AG04450 (cell line): ENCODE results near the gene ADAMTS2. TPM values are rescaled to one million over a fixed set of nuclear protein-coding genes. Genes with fewer than 3 reads are reported as not detected.

Source experiments
- CTCF ChIA-PET: fragments of 300-600, 350-600 bp; formaldehyde crosslinking; extraction: SDS; loops from one replicate; lab custom pipeline; 2022; ENCODE audit warnings: antibody characterized with exemption, inconsistent platforms; lab: Charles Lee
- POLR2A ChIA-PET: fragments of 350-600 bp; formaldehyde crosslinking; extraction: SDS; loops from one replicate; lab custom pipeline; 2021; ENCODE audit warnings: antibody characterized with exemption, inconsistent platforms; lab: Yijun Ruan, JAX
- DNase-seq: peaks from one replicate; pipeline ENCODE4 v3.0.0-alpha.2; 2011; ENCODE audit warnings: low read depth, low spot score
- H3K27ac ChIP-seq: one replicate; pipeline ENCODE4 v1.5.1; 2012; ENCODE audit warnings: low read depth, low read length, control low read depth
- H3K27me3 ChIP-seq: one replicate; pipeline ENCODE4 v1.6.0; 2012; ENCODE audit warnings: low read length; ENCODE audit not compliant: control insufficient read depth, insufficient read depth
- H3K4me3 ChIP-seq: 2 replicates; pipeline ENCODE4 v1.5.1; 2011; ENCODE audit warnings: mild to moderate bottlenecking, low read depth, low read length, control low read depth
- H3K9me3 ChIP-seq: 2 replicates; pipeline ENCODE4 v1.5.1; 2012; ENCODE audit warnings: low read length; ENCODE audit not compliant: control insufficient read depth, insufficient read depth
- polyA plus RNA-seq: library from polyadenylated mRNA; depleted of rRNA; stranded (reverse); fragments of >200 nt; gene quantifications from 2 replicates; pipeline ENCODE4 v1.2.3, GENCODE V29; 2011
- TF ChIP-seq, protein P1 (sequence below): IDR thresholded peaks from 2 replicates; pipeline ENCODE4 v1.5.1; 2011; ENCODE audit warnings: low read depth, low read length, control low read depth, inconsistent platforms

Gene ADAMTS2
- polyA plus RNA-seq, 1 experiment: 22.6 TPM

- Histone ChIP-seq H3K27ac (no peak overlapping the region), H3K4me3 (no peak overlapping the region), H3K27me3 (no peaks in the 10 kb centered on the region), H3K9me3 (peaks cover 16% of the 10 kb centered on the region)
- CTCF ChIA-PET: no interaction called here
- POLR2A ChIA-PET: no interaction called here
- DNase-seq: no peak
- TF ChIP-seq, protein P1, sequence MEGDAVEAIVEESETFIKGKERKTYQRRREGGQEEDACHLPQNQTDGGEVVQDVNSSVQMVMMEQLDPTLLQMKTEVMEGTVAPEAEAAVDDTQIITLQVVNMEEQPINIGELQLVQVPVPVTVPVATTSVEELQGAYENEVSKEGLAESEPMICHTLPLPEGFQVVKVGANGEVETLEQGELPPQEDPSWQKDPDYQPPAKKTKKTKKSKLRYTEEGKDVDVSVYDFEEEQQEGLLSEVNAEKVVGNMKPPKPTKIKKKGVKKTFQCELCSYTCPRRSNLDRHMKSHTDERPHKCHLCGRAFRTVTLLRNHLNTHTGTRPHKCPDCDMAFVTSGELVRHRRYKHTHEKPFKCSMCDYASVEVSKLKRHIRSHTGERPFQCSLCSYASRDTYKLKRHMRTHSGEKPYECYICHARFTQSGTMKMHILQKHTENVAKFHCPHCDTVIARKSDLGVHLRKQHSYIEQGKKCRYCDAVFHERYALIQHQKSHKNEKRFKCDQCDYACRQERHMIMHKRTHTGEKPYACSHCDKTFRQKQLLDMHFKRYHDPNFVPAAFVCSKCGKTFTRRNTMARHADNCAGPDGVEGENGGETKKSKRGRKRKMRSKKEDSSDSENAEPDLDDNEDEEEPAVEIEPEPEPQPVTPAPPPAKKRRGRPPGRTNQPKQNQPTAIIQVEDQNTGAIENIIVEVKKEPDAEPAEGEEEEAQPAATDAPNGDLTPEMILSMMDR: no peak
These were observed 181.8 kb downstream of the ADAMTS2 start for GRCh38 chr5:179163236-179164155.

DNA sequence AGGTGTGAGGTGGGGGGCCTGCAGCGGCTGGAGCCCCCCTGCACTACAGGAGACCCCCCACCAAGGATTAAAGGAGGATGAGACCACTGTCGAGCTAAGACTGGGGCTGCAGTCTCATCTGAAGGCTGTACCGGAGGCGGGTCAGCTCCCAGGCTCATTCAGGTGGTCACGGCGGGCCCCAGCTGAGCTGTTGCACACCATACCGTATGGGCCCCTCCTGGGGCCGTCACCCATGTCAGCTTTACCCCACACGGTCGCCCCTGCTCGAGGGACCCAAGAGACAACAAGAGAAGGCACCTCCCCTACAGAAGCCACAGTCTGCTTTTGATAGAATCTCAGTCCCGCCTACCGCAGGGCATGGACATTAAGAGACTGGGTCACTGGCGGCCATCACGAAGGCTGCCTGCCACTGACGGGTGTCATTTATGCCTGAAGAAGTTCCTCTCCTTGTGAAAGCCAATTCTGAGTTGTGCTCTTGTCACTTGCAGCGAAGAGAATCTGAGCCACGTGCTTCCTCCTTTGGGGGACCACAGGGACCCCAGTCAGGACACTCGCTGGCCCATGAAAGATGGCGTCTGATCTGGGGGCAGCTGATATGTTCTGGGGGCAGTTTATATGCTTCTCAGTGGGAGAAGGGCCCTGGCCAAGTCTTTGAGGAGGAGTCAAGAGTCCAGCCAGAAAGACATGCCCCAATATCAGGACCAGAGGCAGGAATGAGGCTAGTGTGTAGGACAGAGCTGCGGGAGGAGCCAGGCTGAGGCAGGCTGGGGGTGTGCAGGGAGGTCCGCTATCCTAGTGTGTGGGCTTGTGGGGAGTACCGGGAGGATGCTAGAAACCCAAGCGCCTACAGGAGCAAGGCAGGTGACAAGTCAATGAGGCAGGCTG lies 182.7 kb downstream of the ADAMTS2 start:
- ChIA-PET CTCF (no interaction called here), POLR2A (no interaction called here)
- H3K9me3 ChIP-seq: peaks cover 18% of the 10 kb centered on the region
- no peaks in the 10 kb centered on the region for H3K27me3 ChIP-seq
- H3K27ac ChIP-seq: no peak overlapping the region
- DNase-seq: no peak
- H3K4me3 ChIP-seq: no peak overlapping the region
- TF ChIP-seq, protein P1: no peak

- Histone ChIP-seq H3K4me3 (no peak overlapping the region), H3K27ac (no peak overlapping the region), H3K27me3 (no peaks in the 10 kb centered on the region), H3K9me3 (peaks cover 18% of the 10 kb centered on the region)
- DNase-seq: no peak
- ChIA-PET CTCF (no interaction called here), POLR2A (interaction anchor here (0.7 kb wide), 1 partner anchor 332 kb away, joined by 6 read pairs; no protein-coding TSS in a partner anchor)
- TF ChIP-seq, protein P1: no peak
These were observed 183.4 kb downstream of the ADAMTS2 start for GRCh38 chr5:179161901-179162300.

GRCh38 chr5:179160584-179160983 lies 184.7 kb downstream of the ADAMTS2 start:
- Histone ChIP-seq H3K4me3 (no peak overlapping the region), H3K9me3 (peaks cover 18% of the 10 kb centered on the region), H3K27me3 (no peaks in the 10 kb centered on the region), H3K27ac (no peak overlapping the region)
- no peak for DNase-seq
- CTCF ChIA-PET: no interaction called here
- POLR2A ChIA-PET: no interaction called here
- TF ChIP-seq, protein P1: no peak
